Heart right ventricle (tissue), 16 donors: Measurements from ENCODE around the gene CNPPD1. TPM values are rescaled to one million over a fixed set of nuclear protein-coding genes. Genes with fewer than 3 reads are reported as not detected.
A peak's percentile ranks its signal among the peaks of the same experiment; 100 is the strongest.

Experiments used
- ATAC-seq, 8 donors: fragments of 200-7000 bp; cut with Tn5 transposase; one replicate each; pipeline ENCODE4 v1.9.1; 2020; ENCODE audit warnings: mild to moderate bottlenecking in 8 of 8, moderate library complexity in 8 of 8, moderate number of reproducible peaks in 1 of 8
- DNase-seq, 2 donors: peaks; one replicate each; pipeline ENCODE4 v3.0.0-alpha.2; 2020
- H3K27ac ChIP-seq, 10 donors: fragments of 200-600 bp; sonication (generic) in 2 of 10; one replicate each; pipeline versions ENCODE4 v1.5.0 to v1.8.0; 2020 to 2022; ENCODE audit warnings: mild to moderate bottlenecking in 3 of 10
- H3K27me3 ChIP-seq, 7 donors: fragments of 200-600 bp; one replicate each; pipeline ENCODE4 v1.8.0; 2021 to 2022; ENCODE audit warnings: mild to moderate bottlenecking in 2 of 7
- H3K36me3 ChIP-seq, 9 donors: fragments of 200-600 bp; sonication (generic) in 1 of 9; one replicate each; pipeline versions ENCODE4 v1.5.0 to v1.8.0; 2020 to 2022; ENCODE audit warnings: mild to moderate bottlenecking in 2 of 9
- H3K4me1 ChIP-seq, 9 donors: fragments of 200-600 bp; sonication (generic) in 1 of 9; one replicate each; pipeline versions ENCODE4 v1.5.0 to v1.8.0; 2020 to 2022; ENCODE audit warnings: mild to moderate bottlenecking in 4 of 9
- H3K4me3 ChIP-seq, 10 donors: fragments of 200-600 bp; sonication (generic) in 2 of 10; one replicate each; pipeline versions ENCODE4 v1.5.0 to v1.8.0; 2020 to 2022; ENCODE audit warnings: mild to moderate bottlenecking in 7 of 10, moderate library complexity in 2 of 10
- H3K9me3 ChIP-seq, 11 donors: fragments of 200-600 bp in 10 of 11; sonication (generic) in 2 of 11; one replicate each; pipeline versions ENCODE4 v1.5.0 to v1.8.0; 2013 to 2022; ENCODE audit warnings: mild to moderate bottlenecking in 2 of 11, control low read depth in 1 of 11, moderate library complexity in 1 of 11
- WGBS, 2 donors: extraction: QIAGEN DNeasy Blood & Tissue Kit; methylation state at CpG; one replicate each; pipeline ENCODE4 v1.1.7; 2013; ENCODE audit warnings: inconsistent platforms in 1 of 2; 5-methylcytosine and 5-hydroxymethylcytosine counted together
- intact Hi-C, 10 donors: fragments of 100-400 bp; cut with DNase I; formaldehyde crosslinking; loops; one replicate each; pipeline versions ENCODE4 v1.11.1 to v1.14.2; 2022
- polyA plus RNA-seq, 2 donors: library from polyadenylated mRNA; stranded (reverse); fragments of 200-250 nt; gene quantifications; one replicate each; pipeline ENCODE4 v1.2.3, GENCODE V29; 2013
- total RNA-seq, 10 donors: library from RNA; stranded (reverse); fragmentation: NEBNext Ultra II Directional in 3 of 10; extraction: Animal tissue kit (Norgen Biotek cat#: 25700) in 3 of 10; gene quantifications; one replicate each; pipeline versions ENCODE4 v1.2.1 to v1.2.4, GENCODE V29; 2021 to 2023
- TF ChIP-seq, protein P1 (sequence below), 9 donors: fragments of 200-600 bp; sonication (generic) in 2 of 9; IDR thresholded peaks; one replicate each; pipeline versions ENCODE4 v1.5.0 to v1.8.0; 2021 to 2022; ENCODE audit warnings: antibody characterized with exemption in 9 of 9, mild to moderate bottlenecking in 5 of 9, moderate library complexity in 1 of 9
- donor health status: Arrhythmogenic right ventricular cardiomyopathy.
- donor health status: ischemic (EF 13 %, LVEDD 7.1; RV severe dilation, severe dysfunction).
- donor health status: healthy with polysubstance abuse.
- donor health status: DM: no; HTN: yes; CAD: no.
- donor health status: DM: no; HTN: no; CAD: no.
- donor health status: ischemic (EF 25% LVEDD 6.9; RV normal size, moderate dysfunction).
- donor health status: ischemic (EF 25% LVEDD 5.7; RV mildly dilated, moderate dysfunction).
- donor health status: healthy.
- donor health status: DM: yes; HTN: yes; CAD: no.
- donor health status: Ischemic cardiomyopathy.
- donor health status: ischemic (EF 35%, LVEDD 5.7; RV mildly dilated, moderate dysfunction).
- donor health status: nonischemic (EF 11% LVEDD 7.7; RV severe dilation, severe dysfunction).
- donor health status: DM: yes; HTN: yes; CAD: no.
- donor health status: PGD.
- donor health status: ischemic (EF 29% LVEDD 5.4; RV normal size, mild dysfunction).
- donor health status: nonischemic (EF 23%, LVEDD 6.1; RV moderate dilation, normal function).

The CNPPD1 gene
- total and polyA plus RNA-seq, 12 donors, result 35.5 to 84.7 (median 63.6) TPM

DNA sequence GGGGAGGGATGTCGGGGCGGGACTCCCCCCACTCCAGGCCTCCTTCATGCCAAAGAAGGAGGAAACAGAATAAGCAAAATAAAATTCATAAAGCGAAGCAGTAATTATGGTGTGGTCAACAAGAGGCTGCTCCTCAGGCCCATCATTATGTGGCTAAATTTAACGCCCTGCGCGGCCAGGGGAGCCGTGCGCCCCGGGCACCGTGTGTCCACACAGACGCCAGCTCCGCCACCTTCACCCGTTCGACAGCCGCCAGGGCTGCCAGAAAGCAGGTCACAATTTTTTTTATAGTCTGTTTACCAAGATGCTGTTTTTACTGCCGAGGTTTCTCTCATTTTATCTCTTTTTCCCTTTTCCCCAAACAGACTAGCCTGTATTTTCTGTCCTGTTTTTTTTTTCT is 47.1 kb downstream of the CNPPD1 start:
- DNase-seq (no peak), ATAC-seq (no peak)
- Histone ChIP-seq H3K4me3 (no peak overlapping the region), H3K27ac (no peak overlapping the region), H3K36me3 (peaks cover 0 to 5% (median 0%) of the 10 kb centered on the region in 9 donors), H3K4me1 (peaks cover 0 to 40% (median 6%) of the 10 kb centered on the region in 9 donors), H3K9me3 (no peaks in the 10 kb centered on the region), H3K27me3 (no peaks in the 10 kb centered on the region)
- TF ChIP-seq, protein P1, sequence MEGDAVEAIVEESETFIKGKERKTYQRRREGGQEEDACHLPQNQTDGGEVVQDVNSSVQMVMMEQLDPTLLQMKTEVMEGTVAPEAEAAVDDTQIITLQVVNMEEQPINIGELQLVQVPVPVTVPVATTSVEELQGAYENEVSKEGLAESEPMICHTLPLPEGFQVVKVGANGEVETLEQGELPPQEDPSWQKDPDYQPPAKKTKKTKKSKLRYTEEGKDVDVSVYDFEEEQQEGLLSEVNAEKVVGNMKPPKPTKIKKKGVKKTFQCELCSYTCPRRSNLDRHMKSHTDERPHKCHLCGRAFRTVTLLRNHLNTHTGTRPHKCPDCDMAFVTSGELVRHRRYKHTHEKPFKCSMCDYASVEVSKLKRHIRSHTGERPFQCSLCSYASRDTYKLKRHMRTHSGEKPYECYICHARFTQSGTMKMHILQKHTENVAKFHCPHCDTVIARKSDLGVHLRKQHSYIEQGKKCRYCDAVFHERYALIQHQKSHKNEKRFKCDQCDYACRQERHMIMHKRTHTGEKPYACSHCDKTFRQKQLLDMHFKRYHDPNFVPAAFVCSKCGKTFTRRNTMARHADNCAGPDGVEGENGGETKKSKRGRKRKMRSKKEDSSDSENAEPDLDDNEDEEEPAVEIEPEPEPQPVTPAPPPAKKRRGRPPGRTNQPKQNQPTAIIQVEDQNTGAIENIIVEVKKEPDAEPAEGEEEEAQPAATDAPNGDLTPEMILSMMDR (IDR thresholded peaks at IDR 0.05), result no peak
- intact Hi-C loops, result no loop called here
- WGBS, 2 donors, result 96 to 98% methylated on average over 16 of the region's 16 CpGs

GRCh38 chr2:219128396-219128795 is 48.3 kb downstream of the CNPPD1 start:
- Histone ChIP-seq H3K9me3 (no peaks in the 10 kb centered on the region), H3K4me1 (peaks cover 0 to 51% (median 10%) of the 10 kb centered on the region in 9 donors), H3K36me3 (peaks cover 0 to 5% (median 0%) of the 10 kb centered on the region in 9 donors), H3K4me3 (no peak overlapping the region), H3K27me3 (no peaks in the 10 kb centered on the region), H3K27ac (peak overlapping the region in 1 of 10 donors; percentile 40)
- TF ChIP-seq, protein P1 (IDR thresholded peaks at IDR 0.05), result no peak
- DNase-seq (no peak), ATAC-seq (peak in 1 of 8 donors; percentile 31)
- intact Hi-C loops, result no loop called here
- WGBS, 2 donors, result 58 to 76% methylated on average over 7 of the region's 7 CpGs

- H3K9me3 ChIP-seq, result no peaks in the 10 kb centered on the region
- no peaks in the 10 kb centered on the region for H3K27me3 ChIP-seq
- peaks cover 0 to 51% (median 10%) of the 10 kb centered on the region in 9 donors for H3K4me1 ChIP-seq
- intact Hi-C loops, result no loop called here
- DNase-seq, result no peak
- no peak overlapping the region for H3K27ac ChIP-seq
- no peak overlapping the region for H3K4me3 ChIP-seq
- no peak for ATAC-seq
- peaks cover 0 to 5% (median 0%) of the 10 kb centered on the region in 9 donors for H3K36me3 ChIP-seq
- WGBS, 2 donors, result 63 to 67% methylated on average over 2 of the region's 2 CpGs
- TF ChIP-seq, protein P1 (IDR thresholded peaks at IDR 0.05), result no peak
Measured at GRCh38 chr2:219127037-219127635, 49.6 kb downstream of the CNPPD1 start.

- no peak for DNase-seq
- no peaks in the 10 kb centered on the region for H3K9me3 ChIP-seq
- H3K27me3 ChIP-seq, result no peaks in the 10 kb centered on the region
- H3K4me1 ChIP-seq, result peaks cover 0 to 51% (median 10%) of the 10 kb centered on the region in 9 donors
- TF ChIP-seq, protein P1 (IDR thresholded peaks at IDR 0.05), result no peak
- H3K36me3 ChIP-seq, result peaks cover 0 to 5% (median 0%) of the 10 kb centered on the region in 9 donors
- H3K4me3 ChIP-seq, result no peak overlapping the region
- H3K27ac ChIP-seq, result no peak overlapping the region
- no peak for ATAC-seq
- 59 to 80% methylated on average over 3 of the region's 3 CpGs for WGBS, 2 donors
- intact Hi-C loops, result no loop called here
Measured at GRCh38 chr2:219126555-219126954, 50.2 kb downstream of the CNPPD1 start.
